Spleen (tissue), 7 donors: Measurements from ENCODE around the gene DSE.

Source experiments
- CTCF ChIP-seq, 11 experiments: fragments of 200-600 bp in 7 of 11; fragments of 450-650 bp in 4 of 11; sonication (generic) in 4 of 11; IDR thresholded peaks in 8 of 11; conservative IDR thresholded peaks in 3 of 11; 1 replicate in 7 of 11; 2 replicates in 4 of 11; pipeline versions ENCODE4 v1.4.0 to v1.8.0; 2016 to 2021; ENCODE audit warnings: antibody characterized with exemption in 11 of 11, inconsistent platforms in 4 of 11, mild to moderate bottlenecking in 1 of 11
- POLR2A ChIP-seq, 3 donors: fragments of 450-650 bp; IDR thresholded peaks; one replicate each; pipeline ENCODE4 v1.5.1; 2017; ENCODE audit warnings: antibody characterized with exemption in 3 of 3, mild to moderate bottlenecking in 1 of 3
- POLR2AphosphoS5 ChIP-seq, 3 donors: sonication (generic); formaldehyde crosslinking; IDR thresholded peaks; one replicate each; pipeline ENCODE4 v1.5.1; 2017; ENCODE audit warnings: antibody characterized with exemption in 3 of 3
- donor health status: DM: no; HTN: no; CAD: no; lungs with moderate emphysema.
- donor health status: DM: no; HTN: no; CAD: no.
- donor health status: DM: no; HTN: no; CAD: no.

- TF ChIP-seq POLR2A (IDR thresholded peaks at IDR 0.05) (no peak), CTCF (IDR thresholded peaks at IDR 0.05 in 8 of 11, conservative IDR thresholded peaks at IDR 0.05 in 3 of 11) (no peak), POLR2AphosphoS5 (IDR thresholded peaks at IDR 0.05) (no peak)
Measured at GRCh38 chr6:116403205-116403604, 32.5 kb downstream of the DSE start.
